Suprapubic skin (tissue), 4 donors: ENCODE data around the gene FAM83F. TPM values are rescaled to one million over a fixed set of nuclear protein-coding genes. Genes with fewer than 3 reads are reported as not detected.

Experiments used
- DNase-seq, 2 donors: peaks; one replicate each; pipeline ENCODE4 v3.0.0-alpha.2; 2019; ENCODE audit warnings: low spot score in 2 of 2
- H3K27ac ChIP-seq: fragments of 200-600 bp; sonication (generic); one replicate; pipeline ENCODE4 v1.5.1; 2019
- H3K27me3 ChIP-seq: fragments of 200-600 bp; sonication (generic); one replicate; pipeline ENCODE4 v1.5.1; 2019
- H3K36me3 ChIP-seq: fragments of 200-600 bp; sonication (generic); one replicate; pipeline ENCODE4 v1.5.1; 2019
- H3K4me1 ChIP-seq: fragments of 200-600 bp; sonication (generic); one replicate; pipeline ENCODE4 v1.5.1; 2019
- H3K4me3 ChIP-seq: fragments of 200-600 bp; sonication (generic); one replicate; pipeline ENCODE4 v1.5.1; 2019; ENCODE audit warnings: mild to moderate bottlenecking
- H3K9me3 ChIP-seq: fragments of 200-600 bp; sonication (generic); one replicate; pipeline ENCODE4 v1.5.1; 2019
- CTCF ChIP-seq, 2 donors: fragments of 200-600 bp in 1 of 2; fragments of 450-650 bp in 1 of 2; sonication (generic) in 1 of 2; IDR thresholded peaks; one replicate each; pipeline ENCODE4 v1.5.1; 2016 to 2019; ENCODE audit warnings: antibody characterized with exemption in 2 of 2, mild to moderate bottlenecking in 1 of 2, moderate library complexity in 1 of 2
- EP300 ChIP-seq: sonication (generic); formaldehyde crosslinking; IDR thresholded peaks from one replicate; pipeline ENCODE4 v1.6.1; 2017; ENCODE audit warnings: antibody characterized with exemption
- POLR2A ChIP-seq, 2 donors: fragments of 450-650 bp; IDR thresholded peaks; one replicate each; pipeline ENCODE4 v1.6.1; 2017; ENCODE audit warnings: antibody characterized with exemption in 2 of 2, mild to moderate bottlenecking in 2 of 2, moderate library complexity in 2 of 2
- POLR2AphosphoS5 ChIP-seq, 3 donors: sonication (generic); formaldehyde crosslinking; IDR thresholded peaks; one replicate each; pipeline ENCODE4 v1.6.1; 2017; ENCODE audit warnings: antibody characterized with exemption in 3 of 3
- WGBS: methylation state at CpG from one replicate; pipeline ENCODE4 v1.1.5; 2018; 5-methylcytosine and 5-hydroxymethylcytosine counted together
- total RNA-seq, 4 donors: library from RNA; depleted of rRNA; stranded (reverse); fragments of >200 nt; gene quantifications; one replicate each; pipeline ENCODE4 v1.1.0, GENCODE V29; 2016

Gene FAM83F
- total RNA-seq, 4 donors from 2014 or later: 54.5 to 78.1 (median 69.3) TPM

DNA sequence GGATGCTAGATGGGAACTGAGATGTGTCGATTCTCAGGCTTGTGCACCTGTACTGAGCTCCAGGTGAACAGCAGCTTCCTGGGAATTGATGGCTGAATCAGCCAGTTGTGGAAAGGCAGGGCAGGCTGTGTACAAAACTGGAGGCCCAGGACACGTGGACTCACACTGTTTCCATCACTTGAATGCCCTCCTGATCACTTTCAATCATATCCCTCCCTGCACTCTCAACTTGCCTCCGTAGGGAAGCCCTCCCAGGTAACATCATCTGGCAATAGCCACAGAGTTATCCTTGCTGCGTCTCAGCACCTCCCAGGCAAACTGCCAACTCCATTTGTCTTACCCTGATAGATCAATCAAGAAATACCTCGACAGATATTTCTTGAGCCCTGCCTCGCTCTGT, 10.1 kb downstream of the FAM83F start:
- no peak overlapping the region for H3K27ac ChIP-seq
- WGBS: 37% methylated on average over 6 of the region's 6 CpGs
- H3K4me1 ChIP-seq: peaks cover 98% of the 10 kb centered on the region
- TF ChIP-seq POLR2AphosphoS5 (IDR thresholded peaks at IDR 0.05) (no peak), POLR2A (IDR thresholded peaks at IDR 0.05) (no peak), EP300 (no peak), CTCF (IDR thresholded peaks at IDR 0.05) (no peak)
- no peaks in the 10 kb centered on the region for H3K9me3 ChIP-seq
- no peak for DNase-seq
- peaks cover 6% of the 10 kb centered on the region for H3K27me3 ChIP-seq
- no peak overlapping the region for H3K4me3 ChIP-seq
- no peaks in the 10 kb centered on the region for H3K36me3 ChIP-seq

DNA sequence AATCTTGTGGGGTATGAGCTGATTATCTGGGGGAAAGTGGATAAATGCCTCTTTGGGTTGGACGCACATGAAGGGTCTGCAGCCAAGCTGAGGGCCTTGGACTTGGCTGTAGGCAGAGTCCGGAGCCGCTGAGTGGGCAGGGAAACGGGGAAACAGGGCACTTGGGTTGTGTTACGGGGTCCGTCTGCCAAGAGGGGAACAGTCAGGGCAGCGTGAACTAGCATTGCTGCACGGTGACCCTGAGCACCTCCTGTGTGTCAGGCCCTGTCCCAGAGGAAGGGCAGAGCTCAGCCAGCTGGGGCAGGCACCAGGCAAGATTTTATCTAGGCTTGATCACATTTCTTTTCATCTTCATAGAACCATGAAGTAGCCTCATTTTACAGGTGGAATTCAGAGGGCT, 11.9 kb downstream of the FAM83F start:
- Histone ChIP-seq H3K4me1 (peaks cover 88% of the 10 kb centered on the region), H3K27me3 (peaks cover 9% of the 10 kb centered on the region), H3K9me3 (no peaks in the 10 kb centered on the region), H3K4me3 (no peak overlapping the region), H3K27ac (no peak overlapping the region), H3K36me3 (no peaks in the 10 kb centered on the region)
- WGBS: 53% methylated on average over 8 of the region's 8 CpGs
- TF ChIP-seq POLR2A (IDR thresholded peaks at IDR 0.05): no peak
- no peak for TF ChIP-seq POLR2AphosphoS5 (IDR thresholded peaks at IDR 0.05)
- no peak for DNase-seq

DNA sequence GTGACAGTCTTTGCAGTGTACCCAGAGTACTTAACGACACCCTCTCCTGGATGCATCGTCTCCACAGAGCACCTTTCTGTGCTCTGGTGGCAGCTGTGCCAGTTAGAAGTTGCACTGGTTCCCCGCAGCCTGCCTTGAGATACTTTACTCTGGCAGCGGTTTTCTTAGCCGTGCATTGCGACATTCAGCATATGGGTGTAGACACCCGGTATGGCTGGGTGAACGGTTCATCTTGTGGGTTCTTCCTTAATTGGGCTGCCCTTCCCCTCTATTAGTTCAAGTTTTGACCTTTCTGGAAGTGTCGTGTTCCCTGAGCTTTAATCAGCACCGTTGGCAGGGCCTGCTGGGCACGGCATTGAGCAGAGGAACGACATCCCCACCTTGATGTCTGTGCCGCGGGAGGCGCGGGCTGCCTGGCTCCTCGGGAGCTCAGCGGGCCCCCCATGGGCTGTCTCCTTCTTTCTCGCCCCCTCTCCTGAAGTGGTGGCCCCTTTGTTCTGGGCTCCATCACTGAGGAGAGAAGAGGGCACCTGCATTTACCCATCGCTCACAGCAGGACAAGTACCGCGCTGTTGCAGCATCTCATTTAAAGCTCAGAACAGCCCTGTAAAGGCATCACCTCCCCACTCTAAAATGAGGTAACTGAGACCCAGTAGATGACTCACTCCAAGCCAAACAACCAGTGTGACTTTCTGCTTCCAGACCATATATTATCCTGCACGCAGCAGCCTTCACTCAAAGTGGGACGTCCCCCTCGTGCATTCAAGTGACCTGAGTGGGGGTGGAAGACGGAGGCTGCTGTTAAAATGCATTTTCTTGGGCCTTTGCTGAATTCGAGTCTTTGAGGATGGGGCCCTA, 13.3 kb downstream of the FAM83F start:
- no peaks in the 10 kb centered on the region for H3K36me3 ChIP-seq
- peaks cover 74% of the 10 kb centered on the region for H3K4me1 ChIP-seq
- no peak overlapping the region for H3K27ac ChIP-seq
- no peak for DNase-seq
- no peaks in the 10 kb centered on the region for H3K9me3 ChIP-seq
- H3K27me3 ChIP-seq: peaks cover 16% of the 10 kb centered on the region
- 58% methylated on average over 24 of the region's 27 CpGs for WGBS
- no peak overlapping the region for H3K4me3 ChIP-seq
- TF ChIP-seq EP300 (no peak), POLR2A (IDR thresholded peaks at IDR 0.05) (no peak), CTCF (IDR thresholded peaks at IDR 0.05) (no peak), POLR2AphosphoS5 (IDR thresholded peaks at IDR 0.05) (no peak)

- Histone ChIP-seq H3K27ac (no peak overlapping the region), H3K36me3 (no peaks in the 10 kb centered on the region), H3K4me3 (no peak overlapping the region), H3K4me1 (peaks cover 67% of the 10 kb centered on the region), H3K9me3 (no peaks in the 10 kb centered on the region), H3K27me3 (peaks cover 16% of the 10 kb centered on the region)
- no peak for DNase-seq
- TF ChIP-seq POLR2AphosphoS5 (IDR thresholded peaks at IDR 0.05) (no peak), CTCF (IDR thresholded peaks at IDR 0.05) (no peak), EP300 (no peak), POLR2A (IDR thresholded peaks at IDR 0.05) (no peak)
- WGBS: 44% methylated on average over 6 of the region's 10 CpGs
Observed at GRCh38 chr22:40008726-40009291, 14.1 kb downstream of the FAM83F start.

DNA sequence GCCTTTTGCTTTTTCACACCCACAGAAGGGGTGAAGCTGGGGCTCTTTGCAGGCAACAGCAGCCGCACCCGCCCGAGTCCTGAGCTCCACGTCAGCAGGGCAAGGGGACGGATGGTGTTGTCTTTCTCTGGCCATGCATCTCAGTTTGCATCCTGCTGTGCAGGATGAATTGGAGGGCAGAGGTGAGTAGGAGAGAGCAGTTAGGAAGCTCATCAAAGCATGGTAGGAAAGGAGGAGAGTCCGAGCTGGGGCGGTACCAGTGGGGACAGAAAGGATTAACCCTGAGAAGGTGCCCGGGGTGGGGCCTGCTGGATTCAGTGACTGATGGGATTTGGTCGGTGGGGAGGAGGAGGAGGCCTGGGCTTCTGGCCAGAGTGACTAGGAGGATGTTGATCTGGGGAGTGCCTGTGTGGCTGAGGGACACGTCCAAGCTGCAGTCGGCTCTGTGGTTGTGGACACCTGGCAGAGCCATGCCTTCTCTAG, 14.6 kb downstream of the FAM83F start:
- Histone ChIP-seq H3K4me3 (no peak overlapping the region), H3K4me1 (peaks cover 63% of the 10 kb centered on the region), H3K27ac (no peak overlapping the region), H3K36me3 (no peaks in the 10 kb centered on the region), H3K9me3 (no peaks in the 10 kb centered on the region), H3K27me3 (peaks cover 16% of the 10 kb centered on the region)
- no peak for DNase-seq
- no peak for TF ChIP-seq CTCF (IDR thresholded peaks at IDR 0.05)
- no peak for TF ChIP-seq EP300
- no peak for TF ChIP-seq POLR2A (IDR thresholded peaks at IDR 0.05)
- no peak for TF ChIP-seq POLR2AphosphoS5 (IDR thresholded peaks at IDR 0.05)
- WGBS: 5% methylated on average over 11 of the region's 11 CpGs
